Measurements from ENCODE around the gene ZNF853.
"Not testable (repeated sequence)": the region's sequence is repeated elsewhere in the genome, so short reads cannot be mapped to it uniquely, and the experiment has no call there.

The ZNF853 gene

DNA sequence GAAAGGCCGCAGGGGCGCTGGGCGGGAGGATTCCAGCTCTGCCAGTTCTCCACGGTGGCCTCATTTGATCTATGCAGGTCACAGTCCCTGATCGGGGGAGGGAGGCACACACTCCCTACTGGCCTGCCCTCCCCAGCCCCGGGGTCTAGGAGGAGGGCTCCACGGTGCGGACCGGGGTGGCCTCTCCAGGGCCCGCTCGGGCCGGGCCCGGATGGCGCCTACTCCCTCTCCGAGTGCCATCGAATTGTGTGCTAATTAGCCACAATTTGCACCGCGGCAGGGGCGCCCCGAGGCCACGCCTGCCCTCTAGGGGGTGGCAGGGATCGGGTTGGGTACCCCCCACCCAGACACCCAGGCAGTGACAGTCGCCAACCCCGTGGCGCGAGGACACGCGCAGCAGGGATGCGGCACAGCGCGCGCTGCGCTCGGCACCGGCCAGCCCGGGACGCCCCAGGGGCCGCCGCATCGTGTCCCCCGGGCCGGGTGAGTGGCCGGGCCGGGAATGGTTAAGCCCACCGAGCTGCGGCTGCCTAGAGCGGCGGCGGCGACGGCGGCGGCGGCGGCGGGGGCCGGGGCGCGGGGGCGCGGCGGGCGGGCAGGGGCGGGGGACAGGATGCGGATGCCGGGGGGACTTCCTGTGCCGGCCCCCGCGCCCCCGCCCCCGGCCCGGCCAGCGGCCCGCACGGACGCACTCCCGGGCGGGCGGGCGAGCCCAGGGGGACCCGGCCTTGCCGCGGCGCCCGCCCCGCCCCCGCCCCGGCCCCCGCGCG, at the start of gene ZNF853:
Gene ZNF853, plus strand, starts transcription at position 658 of the 770 bp plus-strand sequence. CDS start 565 bp downstream, outside the sequence.
- peak; percentile 20 for DNase-seq (ENCODE audit: low spot score)

DNA sequence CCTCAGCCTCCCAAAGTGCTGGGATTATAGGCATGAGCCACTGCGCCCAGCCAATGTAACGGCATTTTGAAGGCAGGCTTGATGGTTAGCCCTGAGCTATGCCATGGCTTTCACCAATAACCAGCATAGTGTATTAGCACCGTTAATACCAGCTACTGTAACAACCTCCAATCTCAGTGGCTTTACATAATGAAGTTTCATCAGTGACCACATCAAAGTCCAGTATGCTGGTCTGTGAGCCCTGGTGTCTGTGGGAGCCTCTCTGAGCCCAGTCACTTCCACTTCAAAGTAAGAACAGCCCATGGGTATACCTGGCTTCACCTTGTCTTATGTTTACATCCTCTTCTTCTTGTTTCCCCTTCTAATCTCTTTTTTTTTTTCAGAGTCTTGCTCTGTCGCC, 49.8 kb upstream of the ZNF853 start:
- DNase-seq (ENCODE audit: low spot score): no peak

DNA sequence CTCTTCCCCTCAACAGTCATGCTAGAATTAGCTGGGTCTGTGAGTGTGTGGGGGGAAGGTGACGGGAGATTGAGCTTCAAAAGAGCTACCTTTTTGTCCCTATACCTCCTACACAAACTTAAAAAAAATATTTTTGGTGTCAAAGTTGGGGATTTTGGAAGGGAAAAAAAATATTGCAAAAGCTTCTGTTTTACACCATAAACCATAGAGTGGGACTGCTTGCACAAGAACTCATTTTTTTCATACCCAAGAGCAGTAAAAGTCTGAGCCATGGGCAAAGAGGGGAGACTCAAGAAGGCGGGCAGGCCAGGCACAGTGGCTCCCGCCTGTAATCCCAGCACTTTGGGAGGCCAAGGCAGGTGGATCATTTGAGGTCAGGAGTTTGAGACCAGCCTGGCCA, 47.5 kb upstream of the ZNF853 start:
- DNase-seq (ENCODE audit: low spot score): no peak

DNA sequence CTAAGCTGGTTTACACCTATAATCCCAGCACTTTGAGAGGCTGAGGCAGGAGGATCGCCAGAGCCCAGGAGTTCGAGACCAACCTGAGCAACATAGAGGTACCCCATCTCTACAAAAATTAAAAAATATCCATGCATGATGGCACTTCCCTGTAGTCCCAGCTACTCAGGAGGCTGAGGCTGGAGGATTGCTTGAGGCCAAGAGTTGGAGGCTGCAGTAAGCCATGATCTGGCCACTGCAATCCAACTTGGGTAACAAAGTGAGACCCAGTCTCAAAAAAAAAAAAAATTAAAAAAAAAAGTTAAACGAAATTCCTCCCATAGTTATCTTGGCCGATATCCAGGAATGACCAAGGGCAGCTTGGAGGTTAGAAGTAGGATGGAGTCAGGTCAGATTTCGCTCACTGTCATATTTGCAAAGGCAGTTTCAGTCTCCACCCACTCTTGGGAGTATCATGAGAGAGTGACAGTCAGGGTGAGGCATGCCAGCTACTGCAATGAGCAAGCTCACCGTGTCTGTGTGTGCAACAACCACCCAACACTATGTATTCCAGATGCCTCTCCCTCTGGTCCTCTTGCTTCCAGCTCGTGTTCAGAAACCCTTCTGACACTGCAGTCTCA, 44.1 kb upstream of the ZNF853 start:
- no peak for DNase-seq (ENCODE audit: low spot score)

DNA sequence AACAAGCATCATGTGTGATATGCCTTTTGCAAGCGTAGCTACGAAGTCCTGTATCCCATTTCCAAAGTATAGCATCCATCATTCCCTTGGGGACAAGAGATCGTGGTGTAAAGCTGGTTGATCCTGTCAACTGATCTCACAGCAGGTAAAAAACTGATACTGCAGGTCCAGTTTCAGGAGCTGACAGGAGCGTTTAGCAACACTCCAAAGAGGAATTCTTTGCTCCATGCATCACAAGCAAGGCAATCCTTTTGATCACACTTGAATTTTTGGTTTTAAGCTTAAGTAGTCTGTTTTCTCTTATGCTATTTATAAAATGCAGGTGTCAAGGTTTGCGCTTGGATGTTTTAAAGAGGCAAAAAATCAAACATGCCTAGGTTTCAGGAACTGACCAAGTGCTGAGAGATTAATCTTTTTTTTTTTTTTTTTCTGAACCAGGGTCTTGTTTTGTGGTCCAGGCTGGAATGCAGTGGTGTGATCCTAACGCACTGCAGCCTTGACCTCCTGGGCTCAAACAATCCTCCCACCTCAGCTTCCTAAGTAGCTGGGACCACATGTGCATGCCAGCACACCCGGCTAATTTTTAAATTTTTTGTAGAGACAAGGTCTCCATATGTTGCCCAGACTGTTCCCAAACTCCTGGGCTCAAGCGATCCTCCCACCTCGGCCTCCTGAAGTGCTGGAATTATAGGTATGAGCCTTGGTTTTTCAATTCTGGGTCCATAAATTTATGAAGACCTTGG, 40.0 kb upstream of the ZNF853 start:
- DNase-seq (ENCODE audit: low spot score): no peak

DNA sequence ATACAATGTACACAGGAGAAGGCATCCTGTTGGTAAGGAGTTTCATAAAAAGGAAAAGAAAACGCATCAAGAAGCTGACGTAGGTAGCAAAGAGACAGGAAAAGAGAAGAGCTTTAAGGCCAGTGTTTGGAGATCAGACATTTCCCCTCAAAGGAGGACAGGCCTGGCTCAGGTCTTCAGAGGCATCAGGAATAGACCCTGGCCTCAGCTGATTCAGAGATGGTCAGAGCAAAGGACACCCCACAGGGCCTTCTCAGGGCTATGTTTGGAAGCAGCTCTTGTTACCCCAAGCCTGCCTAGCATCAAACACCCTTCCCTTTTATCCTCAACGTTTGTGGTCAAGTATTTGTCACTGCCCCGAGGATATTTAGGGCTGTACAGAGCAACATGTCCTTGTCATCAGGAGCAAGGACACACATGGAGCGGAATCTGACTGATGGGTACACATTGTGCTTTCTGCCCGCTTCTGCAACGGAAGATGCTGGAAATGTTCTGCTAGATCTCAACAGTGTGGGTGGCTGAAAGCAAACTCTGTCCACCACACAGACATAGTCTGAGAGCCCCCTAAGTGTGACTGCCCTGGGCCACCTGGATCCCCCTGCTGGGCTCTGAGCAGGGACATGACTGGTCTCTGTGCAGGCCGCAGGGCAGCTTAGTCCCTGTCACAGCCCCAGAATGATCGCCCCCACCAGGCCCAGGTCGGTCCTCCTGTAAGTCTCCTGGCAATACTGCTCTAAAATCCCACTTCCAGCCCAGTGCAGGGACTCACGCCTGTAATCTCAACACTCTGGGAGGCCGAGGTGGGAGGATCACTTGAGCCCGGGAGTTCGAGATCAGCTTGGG, 39.2 kb upstream of the ZNF853 start:
- DNase-seq (ENCODE audit: low spot score): no peak

DNA sequence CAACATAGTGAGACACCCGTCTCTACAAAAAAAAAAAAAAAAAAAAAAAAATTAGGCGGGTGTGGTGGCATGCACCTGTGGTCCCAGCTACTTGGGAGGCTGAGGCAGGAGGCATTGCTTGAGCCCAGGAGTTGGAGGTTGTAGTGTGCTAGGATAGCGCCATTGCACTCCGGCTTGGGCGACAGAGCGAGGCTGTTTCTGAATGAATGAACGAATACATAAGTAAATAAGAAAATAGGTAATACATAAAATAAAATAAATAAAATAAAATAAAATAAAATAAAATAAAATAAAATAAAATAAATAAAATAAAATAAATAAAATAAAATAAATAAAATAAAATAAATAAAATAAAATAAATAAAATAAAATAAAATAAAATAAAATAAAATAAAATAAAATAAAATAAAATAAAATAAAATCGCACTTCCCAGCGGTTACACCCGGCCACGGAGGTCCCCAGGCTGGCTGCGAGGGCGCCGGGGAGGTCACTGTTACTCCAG, 38.5 kb upstream of the ZNF853 start:
- DNase-seq (ENCODE audit: low spot score): not testable (repeated sequence)

DNA sequence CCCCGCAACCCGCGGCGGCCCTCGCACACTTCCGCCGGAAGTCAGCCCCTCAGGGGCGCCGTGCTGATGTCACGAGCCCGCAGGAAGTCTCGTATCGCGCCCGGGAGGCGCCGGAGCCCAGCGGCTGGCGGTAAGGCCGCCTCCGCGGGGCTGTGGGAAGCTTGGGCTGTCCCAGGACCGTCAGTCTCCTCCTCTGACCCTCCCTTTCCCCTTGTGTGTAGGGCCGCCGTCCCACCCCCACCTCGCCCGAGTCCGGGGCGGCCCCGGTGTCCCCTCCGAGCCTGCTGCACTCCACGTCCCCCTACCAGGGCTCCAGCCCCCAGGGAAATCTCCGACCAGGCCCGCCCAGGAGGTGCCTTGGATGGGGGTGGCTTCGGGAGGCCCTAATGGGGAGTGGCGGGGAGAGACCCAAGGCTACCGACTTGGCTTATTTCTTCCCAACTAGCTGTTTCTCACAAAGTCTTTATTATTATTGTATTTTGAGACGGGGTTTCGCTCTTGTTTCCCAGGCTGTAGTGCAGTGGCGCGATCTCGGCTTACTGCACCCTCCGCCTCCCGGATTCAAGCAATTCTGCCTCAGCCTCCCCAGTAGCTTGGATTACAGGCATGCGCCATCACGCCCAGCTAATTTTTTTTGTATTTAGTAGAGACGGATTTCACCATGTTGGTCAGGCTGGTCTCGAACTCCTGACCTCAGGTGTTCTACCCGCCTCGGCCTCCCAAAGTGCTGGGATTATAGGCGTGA, 37.9 kb upstream of the ZNF853 start, which contains the start of gene ZDHHC4:
Gene ZDHHC4, plus strand, starts transcription at position 86 of the 745 bp plus-strand sequence. CDS start 3,108 bp downstream, outside the sequence.
- peak; percentile 82 for DNase-seq (ENCODE audit: low spot score)

DNA sequence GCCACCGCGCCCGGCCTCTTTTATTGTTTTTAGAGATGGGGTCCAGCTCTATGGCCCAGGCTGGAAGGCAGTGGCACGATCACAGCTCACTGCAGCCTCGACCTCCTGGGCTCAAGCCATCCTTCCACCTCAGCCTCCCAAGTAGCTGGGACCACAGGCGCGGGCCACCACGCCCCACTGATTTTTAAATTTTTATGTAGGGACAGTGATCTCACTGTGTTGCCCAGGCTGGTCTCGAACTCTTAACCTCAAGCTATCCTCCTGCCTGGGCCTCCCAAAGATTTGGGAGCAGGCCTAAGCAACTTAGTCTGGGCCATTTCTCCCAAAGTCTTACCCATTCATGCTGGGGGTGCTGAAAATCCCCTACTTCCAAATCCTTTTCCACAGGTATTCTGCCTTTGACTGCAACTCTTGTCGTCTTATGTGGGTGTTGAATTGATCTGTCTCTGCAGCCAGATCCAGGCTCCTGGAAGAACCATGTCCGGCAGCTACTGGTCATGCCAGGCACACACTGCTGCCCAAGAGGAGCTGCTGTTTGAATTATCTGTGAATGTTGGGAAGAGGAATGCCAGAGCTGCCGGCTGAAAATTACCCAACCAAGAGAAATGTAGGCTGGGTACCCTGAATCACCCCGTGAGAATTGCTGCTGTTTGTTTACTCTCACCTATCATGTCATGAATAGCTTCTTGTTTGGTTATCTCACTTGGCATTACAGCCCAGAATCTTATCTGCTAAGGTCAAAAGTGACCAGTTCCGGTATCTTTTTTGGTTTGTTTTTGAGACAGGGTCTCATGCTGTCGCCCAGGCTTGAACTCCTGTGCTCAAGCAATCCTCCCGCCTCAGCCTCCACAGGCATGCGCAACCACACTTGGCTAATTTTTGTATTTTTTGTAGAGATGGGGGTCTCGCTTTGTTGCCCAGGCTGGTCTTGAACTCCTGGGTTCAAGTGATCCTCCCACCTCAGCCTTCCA, 37.0 kb upstream of the ZNF853 start:
- DNase-seq (ENCODE audit: low spot score): no peak

DNA sequence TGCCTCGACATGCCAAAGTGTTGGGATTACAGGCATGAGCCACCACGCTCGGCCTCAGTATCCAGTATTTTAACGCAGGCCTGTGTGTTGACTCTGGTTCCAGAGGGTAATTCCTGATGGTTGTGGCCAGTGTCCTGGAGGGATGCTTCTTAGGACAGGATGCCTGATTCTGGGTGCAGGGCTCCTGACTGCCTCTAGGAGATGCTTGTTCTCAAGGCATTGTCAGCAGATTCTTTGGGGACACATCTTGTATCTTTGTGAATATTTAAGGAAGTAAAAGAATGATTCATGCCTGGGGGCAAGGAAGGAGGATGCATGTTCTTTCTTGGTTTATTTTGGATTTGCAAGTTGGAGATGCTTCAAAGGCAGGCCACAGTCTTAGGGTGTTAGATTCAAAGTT, 36.0 kb upstream of the ZNF853 start:
- DNase-seq (ENCODE audit: low spot score): no peak

DNA sequence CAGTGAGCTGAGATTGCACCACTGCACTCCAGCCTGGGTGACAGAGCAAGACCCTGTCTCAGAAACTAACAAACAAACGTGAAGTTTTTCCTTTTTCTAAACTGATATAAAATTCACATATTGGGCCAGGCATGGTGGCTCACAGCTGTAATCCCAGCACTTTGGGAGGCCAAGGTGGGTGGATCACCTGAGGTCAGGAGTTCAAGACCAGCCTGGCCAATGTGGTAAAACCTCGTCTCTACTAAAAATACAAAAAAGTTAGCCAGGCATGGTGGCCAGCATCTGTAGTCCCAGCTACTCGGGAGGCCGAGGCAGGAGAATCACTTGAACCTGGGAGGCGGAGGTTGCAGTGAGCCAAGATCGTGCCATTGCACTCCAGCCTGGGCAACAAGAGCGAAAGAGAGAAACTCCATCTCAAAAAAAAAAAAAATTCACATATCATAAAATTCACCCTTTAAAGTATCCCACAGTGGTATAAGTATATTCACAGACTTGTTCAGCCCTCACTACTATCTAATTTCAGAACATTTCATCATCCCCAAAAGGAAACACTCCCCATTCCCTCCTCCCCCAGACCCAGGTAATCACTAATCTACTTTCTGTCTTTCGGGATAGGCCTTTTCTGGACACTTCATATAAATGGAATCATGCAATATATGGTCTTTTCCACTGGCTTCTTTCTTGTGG, 29.5 kb upstream of the ZNF853 start:
- not testable (repeated sequence) for DNase-seq (ENCODE audit: low spot score)

DNA sequence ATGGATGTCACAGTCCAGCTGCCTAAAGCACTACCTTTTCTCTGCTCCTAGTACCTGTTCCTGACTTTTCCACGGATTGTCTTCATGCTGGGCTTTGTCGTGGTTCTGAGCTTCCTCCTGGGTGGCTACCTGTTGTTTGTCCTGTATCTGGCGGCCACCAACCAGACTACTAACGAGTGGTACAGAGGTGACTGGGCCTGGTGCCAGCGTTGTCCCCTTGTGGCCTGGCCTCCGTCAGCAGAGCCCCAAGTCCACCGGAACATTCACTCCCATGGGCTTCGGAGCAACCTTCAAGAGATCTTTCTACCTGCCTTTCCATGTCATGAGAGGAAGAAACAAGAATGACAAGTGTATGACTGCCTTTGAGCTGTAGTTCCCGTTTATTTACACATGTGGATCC, 26.8 kb upstream of the ZNF853 start:
- DNase-seq (ENCODE audit: low spot score): no peak

DNA sequence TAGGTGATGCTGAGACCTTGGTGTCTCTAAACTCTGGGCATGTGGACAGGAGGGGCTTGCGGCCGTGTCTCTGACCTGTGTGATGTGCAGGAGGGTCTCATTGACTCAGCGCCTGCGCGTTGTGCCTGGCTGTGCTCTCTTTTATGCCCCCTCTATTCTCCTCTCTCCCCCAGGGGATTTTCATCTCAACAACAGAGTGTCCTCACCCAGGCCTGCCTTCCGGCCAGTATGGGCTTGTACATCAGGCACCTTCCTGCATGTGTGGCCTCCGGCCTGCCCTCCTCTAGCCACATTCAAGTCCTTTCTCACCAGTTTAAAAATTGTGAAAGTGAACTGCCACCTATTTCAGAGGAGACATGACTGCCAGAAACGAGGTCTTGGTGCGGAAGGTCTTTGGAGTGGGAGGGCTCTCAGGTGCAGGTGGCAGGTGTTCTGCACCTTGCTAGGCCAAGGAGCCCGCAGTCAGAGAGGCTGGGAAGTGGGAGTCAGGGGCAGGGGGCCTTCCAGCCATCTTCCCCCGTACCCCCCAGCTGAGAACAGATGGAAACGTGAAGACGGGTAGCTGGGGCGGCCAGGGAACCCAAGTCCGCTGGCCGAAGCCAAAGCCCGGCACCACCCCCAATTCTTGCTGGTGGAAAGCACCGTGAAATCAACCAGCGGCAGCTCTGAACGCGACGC, 26.1 kb upstream of the ZNF853 start:
- DNase-seq (ENCODE audit: low spot score): no peak

DNA sequence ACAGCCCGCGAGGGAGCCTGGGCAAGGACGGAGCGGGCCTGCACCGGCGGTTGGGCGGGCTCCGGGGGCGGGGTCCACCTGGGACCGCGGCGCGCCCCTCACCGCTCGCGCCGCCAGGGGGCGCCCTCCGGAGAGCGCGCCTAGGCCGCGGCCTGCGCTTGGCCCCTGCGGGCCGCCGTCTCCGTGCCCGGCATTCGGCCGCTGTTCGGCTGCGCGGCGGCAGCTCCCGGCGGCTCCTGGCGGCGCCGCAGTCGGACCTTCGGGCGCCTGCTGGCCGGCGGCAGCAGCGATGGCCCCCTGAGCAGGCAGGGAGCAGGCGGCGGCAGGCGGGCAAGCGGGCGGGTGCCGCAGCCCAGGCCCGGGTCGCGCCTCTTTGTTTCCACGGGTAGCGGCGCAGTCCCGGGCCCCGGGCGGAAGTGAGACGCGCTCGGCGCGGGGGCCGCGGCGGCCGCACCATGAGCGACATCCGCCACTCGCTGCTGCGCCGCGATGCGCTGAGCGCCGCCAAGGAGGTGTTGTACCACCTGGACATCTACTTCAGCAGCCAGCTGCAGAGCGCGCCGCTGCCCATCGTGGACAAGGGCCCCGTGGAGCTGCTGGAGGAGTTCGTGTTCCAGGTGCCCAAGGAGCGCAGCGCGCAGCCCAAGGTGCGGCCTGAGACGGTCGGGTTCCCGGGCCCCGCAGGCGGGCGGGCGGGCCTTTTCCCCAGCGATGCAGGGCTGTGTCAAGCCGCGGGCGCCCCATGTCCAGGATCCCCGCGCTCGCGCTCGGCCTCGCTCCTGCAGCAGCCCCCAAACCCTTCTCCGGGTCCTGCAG, 25.4 kb upstream of the ZNF853 start, which contains the start of gene INTS15:
Gene INTS15, plus strand, starts transcription at position 193 of the 816 bp plus-strand sequence. Its CDS starts 263 bp downstream, at position 456.
- peak; percentile 64 for DNase-seq (ENCODE audit: low spot score)

DNA sequence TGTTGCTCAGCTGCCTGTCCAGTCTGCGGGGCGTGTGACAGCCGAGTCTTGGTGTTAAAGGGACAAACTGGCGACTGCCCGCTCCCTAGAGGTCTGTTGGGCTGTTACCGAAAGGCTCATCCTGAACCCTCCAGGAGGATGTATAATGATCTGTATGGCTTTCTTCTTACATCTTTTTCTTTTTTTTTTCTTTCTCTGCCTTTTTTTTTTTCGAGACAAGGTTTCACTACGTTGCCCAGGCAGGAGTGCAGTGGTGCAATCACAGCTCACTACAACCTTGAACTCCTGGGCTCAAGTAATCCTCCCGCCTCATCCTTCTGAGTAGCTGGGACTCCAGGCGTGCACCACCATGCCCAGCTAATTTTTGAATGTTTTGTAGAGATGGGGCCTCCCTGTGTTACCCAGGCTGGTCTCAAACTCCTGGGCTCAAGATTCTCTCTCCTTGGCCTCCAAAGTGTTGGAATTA, 24.7 kb upstream of the ZNF853 start:
- DNase-seq (ENCODE audit: low spot score): peak; percentile 22

DNA sequence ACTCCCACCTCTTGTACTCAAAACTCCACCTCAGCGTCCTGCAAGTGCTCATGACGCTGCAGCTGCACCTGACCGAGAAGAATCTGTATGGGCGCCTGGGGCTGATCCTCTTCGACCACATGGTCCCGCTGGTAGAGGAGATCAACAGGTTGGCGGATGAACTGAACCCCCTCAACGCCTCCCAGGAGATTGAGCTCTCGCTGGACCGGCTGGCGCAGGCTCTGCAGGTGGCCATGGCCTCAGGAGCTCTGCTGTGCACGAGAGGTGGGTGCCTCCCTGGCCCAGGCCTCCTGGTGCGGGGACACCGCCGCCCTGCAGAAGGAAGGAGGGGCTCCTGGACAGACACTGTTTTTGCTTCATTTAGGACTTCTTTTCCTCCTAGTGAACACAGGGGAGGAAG, 15.3 kb upstream of the ZNF853 start:
- DNase-seq (ENCODE audit: low spot score): no peak

DNA sequence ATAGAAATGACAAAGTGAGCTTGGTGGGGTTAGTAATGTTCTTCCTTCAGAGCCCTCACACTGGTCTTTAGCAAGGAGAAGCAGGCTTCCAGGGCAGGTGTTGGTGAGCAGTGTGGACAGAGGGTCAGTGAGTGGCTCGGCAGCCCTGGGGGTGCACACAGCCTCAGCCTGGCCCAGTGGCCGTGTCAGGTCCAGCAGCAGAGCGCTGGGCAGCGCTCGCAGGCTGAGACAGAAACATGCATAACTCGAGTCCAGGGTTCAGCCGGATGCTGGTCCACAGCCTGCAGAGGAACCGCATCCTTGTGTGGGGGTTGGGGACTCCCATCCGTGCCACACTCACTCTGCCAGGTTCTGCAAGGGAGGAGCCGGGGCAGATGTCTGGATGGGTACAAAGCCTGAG, 11.0 kb upstream of the ZNF853 start:
- DNase-seq (ENCODE audit: low spot score): no peak
